Kidney epithelial cell (primary cell): Measurements from ENCODE around the gene AGAP3. TPM values are rescaled to one million over a fixed set of nuclear protein-coding genes. Genes with fewer than 3 reads are reported as not detected.

ENCODE experiments used
- DNase-seq: peaks from one replicate; pipeline ENCODE4 v3.0.0-alpha.2; 2010; ENCODE audit warnings: low read depth
- H3K27me3 ChIP-seq: 2 replicates; pipeline ENCODE4 v1.6.0; 2011; ENCODE audit warnings: low read length; ENCODE audit not compliant: control insufficient read depth, insufficient read depth
- H3K36me3 ChIP-seq: 2 replicates; pipeline ENCODE4 v1.5.1; 2011; ENCODE audit warnings: low read length; ENCODE audit not compliant: control insufficient read depth, insufficient read depth
- H3K4me3 ChIP-seq: 2 replicates; pipeline ENCODE4 v1.5.1; 2011; ENCODE audit warnings: low read depth, mild to moderate bottlenecking, control low read depth, low read length
- total RNA-seq: library from RNA; depleted of rRNA; stranded (reverse); fragments of >200 nt; gene quantifications from 2 replicates; pipeline ENCODE4 v1.2.3, GENCODE V29; 2015
- TF ChIP-seq, protein P1 (sequence below): IDR thresholded peaks from 2 replicates; pipeline ENCODE4 v1.5.1; 2011; ENCODE audit warnings: mild to moderate bottlenecking, moderate library complexity, low read length, control low read depth, inconsistent platforms; ENCODE audit not compliant: insufficient read depth, poor library complexity, severe bottlenecking

The AGAP3 gene
- total RNA-seq, 1 donor from 2014 or later = 77.4 TPM

DNA sequence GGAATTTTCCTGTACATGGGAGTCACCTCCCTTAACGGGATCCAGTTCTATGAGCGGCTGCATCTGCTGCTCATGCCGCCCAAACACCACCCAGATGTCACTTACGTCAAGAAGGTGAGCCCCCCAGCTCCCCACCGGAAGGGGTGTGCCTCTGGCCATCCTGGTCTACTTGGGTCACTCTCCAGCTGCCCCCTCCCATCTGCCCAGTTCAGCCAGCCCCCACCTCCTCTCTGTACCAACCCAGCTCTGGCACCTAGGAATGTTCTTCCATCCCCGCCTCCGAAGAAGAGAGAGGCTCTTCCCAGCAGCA is 10.7 kb upstream of the AGAP3 start:
- DNase-seq = no peak
- H3K36me3 ChIP-seq = peaks cover 2% of the 10 kb centered on the region
- TF ChIP-seq, protein P1, sequence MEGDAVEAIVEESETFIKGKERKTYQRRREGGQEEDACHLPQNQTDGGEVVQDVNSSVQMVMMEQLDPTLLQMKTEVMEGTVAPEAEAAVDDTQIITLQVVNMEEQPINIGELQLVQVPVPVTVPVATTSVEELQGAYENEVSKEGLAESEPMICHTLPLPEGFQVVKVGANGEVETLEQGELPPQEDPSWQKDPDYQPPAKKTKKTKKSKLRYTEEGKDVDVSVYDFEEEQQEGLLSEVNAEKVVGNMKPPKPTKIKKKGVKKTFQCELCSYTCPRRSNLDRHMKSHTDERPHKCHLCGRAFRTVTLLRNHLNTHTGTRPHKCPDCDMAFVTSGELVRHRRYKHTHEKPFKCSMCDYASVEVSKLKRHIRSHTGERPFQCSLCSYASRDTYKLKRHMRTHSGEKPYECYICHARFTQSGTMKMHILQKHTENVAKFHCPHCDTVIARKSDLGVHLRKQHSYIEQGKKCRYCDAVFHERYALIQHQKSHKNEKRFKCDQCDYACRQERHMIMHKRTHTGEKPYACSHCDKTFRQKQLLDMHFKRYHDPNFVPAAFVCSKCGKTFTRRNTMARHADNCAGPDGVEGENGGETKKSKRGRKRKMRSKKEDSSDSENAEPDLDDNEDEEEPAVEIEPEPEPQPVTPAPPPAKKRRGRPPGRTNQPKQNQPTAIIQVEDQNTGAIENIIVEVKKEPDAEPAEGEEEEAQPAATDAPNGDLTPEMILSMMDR = no peak
- no peaks in the 10 kb centered on the region for H3K27me3 ChIP-seq
- no peak overlapping the region for H3K4me3 ChIP-seq

- Histone ChIP-seq H3K27me3 (no peaks in the 10 kb centered on the region), H3K36me3 (peaks cover 2% of the 10 kb centered on the region)
- DNase-seq = no peak
These were observed 10.3 kb upstream of the AGAP3 start for GRCh38 chr7:151075978-151076426.

GRCh38 chr7:151076863-151077704 is 9.2 kb upstream of the AGAP3 start:
- TF ChIP-seq, protein P1 = peak; percentile 51
- no peak for DNase-seq
- Histone ChIP-seq H3K36me3 (peaks cover 2% of the 10 kb centered on the region), H3K4me3 (no peak overlapping the region), H3K27me3 (no peaks in the 10 kb centered on the region)

More at GRCh38 chr7:151075978-151076426, 10.3 kb upstream of the AGAP3 start:
- TF ChIP-seq, protein P1 = no peak
- no peak overlapping the region for H3K4me3 ChIP-seq

DNA sequence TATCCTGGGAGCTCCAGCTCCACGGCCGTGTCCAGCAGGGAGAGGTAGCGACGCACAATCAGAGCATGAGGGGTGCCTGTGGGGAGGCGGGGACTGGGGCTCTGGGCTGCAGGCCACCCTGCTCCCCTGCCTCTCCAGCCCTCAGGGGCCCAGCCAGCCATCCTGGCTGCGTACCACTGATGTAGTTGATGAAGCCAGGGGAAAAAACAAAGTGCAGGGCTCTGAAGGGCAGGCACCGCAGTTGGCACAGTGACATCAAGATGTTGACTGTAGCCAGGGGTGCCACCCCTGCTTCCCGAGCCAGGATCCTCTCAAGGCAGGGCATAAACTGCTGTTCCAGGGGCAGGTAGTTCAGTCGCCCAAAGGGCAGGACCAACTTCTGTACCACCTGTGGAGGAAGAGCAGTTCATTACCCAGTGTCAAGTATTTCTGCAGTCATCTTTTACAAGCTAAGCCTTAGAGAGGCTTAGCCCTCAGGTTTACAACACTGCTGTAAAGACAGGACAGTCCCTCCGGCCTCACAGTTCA is 8.5 kb upstream of the AGAP3 start:
- no peaks in the 10 kb centered on the region for H3K27me3 ChIP-seq
- TF ChIP-seq, protein P1 = no peak
- no peak for DNase-seq
- peaks cover 2% of the 10 kb centered on the region for H3K36me3 ChIP-seq
- no peak overlapping the region for H3K4me3 ChIP-seq

- Histone ChIP-seq H3K36me3 (peaks cover 2% of the 10 kb centered on the region), H3K4me3 (no peak overlapping the region), H3K27me3 (no peaks in the 10 kb centered on the region)
- TF ChIP-seq, protein P1 = no peak
- DNase-seq = no peak
These were observed 7.8 kb upstream of the AGAP3 start for GRCh38 chr7:151078233-151079040.
